ENCODE data around the gene ATP6V1D.

The ATP6V1D gene

DNA sequence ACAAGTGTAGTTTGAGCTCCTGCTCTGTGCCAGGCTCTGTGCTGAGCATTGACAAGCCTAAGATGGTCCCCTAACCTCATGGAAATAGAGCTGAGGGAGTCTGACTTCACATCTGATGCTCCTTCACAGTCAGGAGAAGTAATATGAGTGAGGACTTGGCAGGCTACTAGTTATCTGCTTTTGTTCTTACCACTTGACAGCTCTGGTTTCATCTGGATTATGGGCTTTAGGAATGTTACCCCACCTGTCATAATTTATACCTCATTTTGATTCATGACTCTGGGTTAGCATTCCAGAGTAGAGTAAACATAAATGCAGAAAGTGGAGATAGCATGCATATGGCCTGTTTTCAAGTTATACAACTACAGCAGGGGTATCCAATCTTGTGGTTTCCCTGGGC lies 40.5 kb downstream of the ATP6V1D start:
- Histone ChIP-seq H3K27ac (no peak overlapping the region), H3K36me3 (replicated peaks) (peaks cover 9% of the 10 kb centered on the region), H3K27me3 (replicated peaks) (no peaks in the 10 kb centered on the region), H3K4me3 (ENCODE audit: low read depth, low read length) (no peak overlapping the region)
- in situ Hi-C loops (cut with HindIII; ENCODE audit: low pct_ligation_motif_present, low sequenced_read_pairs): no loop called here
- no peak for DNase-seq
- TF ChIP-seq CTCF (IDR thresholded peaks at IDR 0.05; ENCODE audit: low read depth, low read length, missing control alignments): no peak

DNA sequence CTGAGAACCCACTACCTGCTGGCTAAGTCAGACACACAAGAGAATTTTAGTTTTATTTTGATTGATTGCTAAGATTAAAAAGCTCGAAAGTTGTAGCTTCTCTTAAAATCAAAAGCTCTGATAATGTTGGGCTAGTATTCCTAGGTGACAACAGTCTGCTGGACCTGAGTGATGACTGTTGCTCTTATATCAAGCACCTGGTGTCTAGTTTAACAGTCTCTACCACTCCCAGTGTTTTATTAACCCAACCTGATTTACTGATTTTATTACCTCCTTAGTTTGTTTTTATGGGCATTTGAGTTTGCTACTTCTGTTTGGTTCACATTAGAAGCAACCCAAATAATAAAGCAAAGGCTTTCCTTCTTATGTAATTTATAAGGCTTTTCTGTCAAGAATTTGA lies 41.8 kb downstream of the ATP6V1D start:
- Histone ChIP-seq H3K27ac (no peak overlapping the region), H3K4me3 (ENCODE audit: low read depth, low read length) (no peak overlapping the region), H3K27me3 (replicated peaks) (no peaks in the 10 kb centered on the region), H3K36me3 (replicated peaks) (peaks cover 14% of the 10 kb centered on the region)
- in situ Hi-C loops (cut with HindIII; ENCODE audit: low pct_ligation_motif_present, low sequenced_read_pairs): no loop called here
- DNase-seq: no peak
- no peak for TF ChIP-seq CTCF (IDR thresholded peaks at IDR 0.05; ENCODE audit: low read depth, low read length, missing control alignments)

GRCh38 chr14:67313153-67313552 lies 46.5 kb downstream of the ATP6V1D start:
- DNase-seq: no peak
- TF ChIP-seq CTCF (IDR thresholded peaks at IDR 0.05; ENCODE audit: low read depth, low read length, missing control alignments): no peak
- Histone ChIP-seq H3K27ac (no peak overlapping the region), H3K27me3 (replicated peaks) (no peaks in the 10 kb centered on the region), H3K36me3 (replicated peaks) (peaks cover 14% of the 10 kb centered on the region), H3K4me3 (ENCODE audit: low read depth, low read length) (no peak overlapping the region)
- in situ Hi-C loops (cut with HindIII; ENCODE audit: low pct_ligation_motif_present, low sequenced_read_pairs): no loop called here

DNA sequence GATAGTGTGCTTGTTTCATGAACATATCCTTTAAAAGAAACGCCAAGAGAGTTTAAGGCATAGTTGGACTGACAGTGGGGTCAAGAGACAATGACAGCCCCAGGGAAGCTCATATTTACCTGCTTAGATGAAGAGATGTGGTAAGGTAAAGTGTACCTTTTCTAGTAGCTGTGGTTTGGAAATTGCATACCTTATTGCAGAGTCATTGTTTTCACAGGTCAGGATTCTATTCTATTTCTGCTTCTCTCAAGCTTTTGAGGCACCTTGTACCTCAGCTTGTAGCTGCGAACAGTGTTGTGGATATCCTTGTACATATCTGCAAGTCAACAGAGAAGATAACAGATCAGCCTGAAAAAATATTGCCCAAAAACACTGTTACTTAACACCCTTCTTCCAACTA lies 47.7 kb downstream of the ATP6V1D start:
- DNase-seq: no peak
- TF ChIP-seq CTCF (IDR thresholded peaks at IDR 0.05; ENCODE audit: low read depth, low read length, missing control alignments): no peak
- Histone ChIP-seq H3K36me3 (replicated peaks) (peaks cover 11% of the 10 kb centered on the region), H3K4me3 (ENCODE audit: low read depth, low read length) (no peak overlapping the region), H3K27ac (no peak overlapping the region), H3K27me3 (replicated peaks) (no peaks in the 10 kb centered on the region)
- in situ Hi-C loops (cut with HindIII; ENCODE audit: low pct_ligation_motif_present, low sequenced_read_pairs): no loop called here

Measured in brain microvascular endothelial cell (primary cell).